Left ventricle myocardium inferior (tissue), 1 donor: ENCODE data around the gene ANO3. TPM values are rescaled to one million over a fixed set of nuclear protein-coding genes. Genes with fewer than 3 reads are reported as not detected.

ENCODE experiments used
- DNase-seq: peaks from one replicate; pipeline ENCODE4 v3.0.0-alpha.2; 2020
- H3K27ac ChIP-seq: fragments of 200-600 bp; replicated peaks from 2 replicates; pipeline ENCODE4 v1.8.0; 2021
- H3K27me3 ChIP-seq: fragments of 200-600 bp; 2 replicates; pipeline ENCODE4 v1.8.0; 2021; ENCODE audit warnings: low read depth
- H3K36me3 ChIP-seq: fragments of 200-600 bp; 2 replicates; pipeline ENCODE4 v1.8.0; 2021
- H3K4me1 ChIP-seq: fragments of 200-600 bp; 2 replicates; pipeline ENCODE4 v1.8.0; 2021
- H3K4me3 ChIP-seq: fragments of 200-600 bp; 2 replicates; pipeline ENCODE4 v1.8.0; 2021; ENCODE audit warnings: mild to moderate bottlenecking, moderate library complexity
- H3K9me3 ChIP-seq: fragments of 200-600 bp; replicated peaks from 2 replicates; pipeline ENCODE4 v1.8.0; 2021
- CTCF ChIP-seq: fragments of 200-600 bp; IDR thresholded peaks from 2 replicates; pipeline ENCODE4 v1.8.0; 2021; ENCODE audit warnings: antibody characterized with exemption, mild to moderate bottlenecking, borderline replicate concordance
- intact Hi-C: fragments of 100-400 bp; cut with micrococcal nuclease; formaldehyde crosslinking; loops from one replicate; pipeline ENCODE4 v1.11.0; 2022
- total RNA-seq: library from RNA; stranded (reverse); fragmentation: NEBNext Ultra II Directional; extraction: Animal tissue kit (Norgen Biotek cat#: 25700); gene quantifications from one replicate; pipeline ENCODE4 v1.2.1, GENCODE V29; 2021
- donor health status: DM: no; HTN: yes; CAD: no; lungs with severe emphysema.

The ANO3 gene
- total RNA-seq, 1 donor from 2014 or later: not detected

GRCh38 chr11:26412955-26413354 lies 81.0 kb downstream of the ANO3 start:
- intact Hi-C loops: no loop called here
- DNase-seq: no peak

GRCh38 chr11:26418386-26418912 lies 86.5 kb downstream of the ANO3 start:
- no peak overlapping the region for H3K4me3 ChIP-seq
- no peaks in the 10 kb centered on the region for H3K27me3 ChIP-seq
- no peaks in the 10 kb centered on the region for H3K4me1 ChIP-seq
- intact Hi-C loops: no loop called here
- DNase-seq: no peak
- peaks cover 3% of the 10 kb centered on the region for H3K9me3 ChIP-seq
- no peak for TF ChIP-seq CTCF
- H3K36me3 ChIP-seq: no peaks in the 10 kb centered on the region
- no peak overlapping the region for H3K27ac ChIP-seq

More at GRCh38 chr11:26412955-26413354, 81.0 kb downstream of the ANO3 start:
- no peaks in the 10 kb centered on the region for H3K36me3 ChIP-seq
- H3K27me3 ChIP-seq: no peaks in the 10 kb centered on the region
- no peaks in the 10 kb centered on the region for H3K9me3 ChIP-seq
- H3K4me1 ChIP-seq: no peaks in the 10 kb centered on the region
- TF ChIP-seq CTCF: no peak
- no peak overlapping the region for H3K4me3 ChIP-seq
- H3K27ac ChIP-seq: no peak overlapping the region

GRCh38 chr11:26420331-26420730 lies 88.4 kb downstream of the ANO3 start:
- Histone ChIP-seq H3K27me3 (no peaks in the 10 kb centered on the region), H3K27ac (no peak overlapping the region), H3K4me1 (no peaks in the 10 kb centered on the region), H3K36me3 (no peaks in the 10 kb centered on the region), H3K4me3 (no peak overlapping the region), H3K9me3 (peaks cover 3% of the 10 kb centered on the region)
- intact Hi-C loops: no loop called here
- TF ChIP-seq CTCF: no peak
- no peak for DNase-seq

- Histone ChIP-seq H3K27ac (no peak overlapping the region), H3K9me3 (peaks cover 3% of the 10 kb centered on the region), H3K4me1 (no peaks in the 10 kb centered on the region), H3K27me3 (no peaks in the 10 kb centered on the region), H3K4me3 (no peak overlapping the region), H3K36me3 (no peaks in the 10 kb centered on the region)
- no peak for DNase-seq
- intact Hi-C loops: no loop called here
- no peak for TF ChIP-seq CTCF
Measured at GRCh38 chr11:26424255-26424654, 92.3 kb downstream of the ANO3 start.

- Histone ChIP-seq H3K9me3 (no peaks in the 10 kb centered on the region), H3K27me3 (no peaks in the 10 kb centered on the region), H3K27ac (no peak overlapping the region), H3K36me3 (no peaks in the 10 kb centered on the region), H3K4me1 (no peaks in the 10 kb centered on the region), H3K4me3 (no peak overlapping the region)
- no peak for TF ChIP-seq CTCF
- intact Hi-C loops: no loop called here
- DNase-seq: no peak
Measured at GRCh38 chr11:26439854-26440253, 107.9 kb downstream of the ANO3 start.
